ENCODE measurements around the gene DBI.

DBI gene

GRCh38 chr2:119323459-119323858 lies 43.3 kb upstream of the DBI start:
- H2AFZ ChIP-seq (ENCODE audit: low read depth, low read length) = no peak overlapping the region

DNA sequence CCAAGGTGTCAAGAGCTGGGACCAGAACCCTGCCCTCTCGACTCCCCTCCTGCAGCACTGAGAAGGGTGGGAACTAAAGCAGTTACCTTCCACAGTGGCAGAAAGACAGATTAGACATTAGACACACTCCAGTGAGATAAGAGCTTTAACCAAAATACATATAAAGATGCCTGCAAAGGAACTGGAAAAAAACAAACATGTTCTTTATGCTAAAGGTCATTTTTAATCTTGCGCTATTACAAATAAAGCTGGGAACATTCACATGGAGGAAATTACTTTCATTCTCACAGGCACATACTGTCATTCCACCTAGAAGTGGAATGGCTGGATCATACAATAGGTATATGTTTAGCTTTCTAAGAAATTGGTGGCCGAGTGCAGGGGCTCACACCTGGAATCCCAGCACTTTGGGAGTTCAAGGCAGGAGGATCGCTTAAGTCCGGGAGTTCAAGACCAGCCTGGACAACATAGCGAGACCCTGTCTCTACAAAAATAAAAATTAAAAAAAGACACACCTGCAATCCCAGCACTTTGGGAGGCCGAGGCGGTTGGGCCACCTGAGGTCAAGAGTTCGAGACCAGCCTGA lies 42.0 kb upstream of the DBI start:
- Histone ChIP-seq H3K27me3 (ENCODE audit: insufficient read depth, low read length, poor library complexity) (no peaks in the 10 kb centered on the region), H3K79me2 (ENCODE audit: insufficient read depth, low read length) (no peaks in the 10 kb centered on the region), H3K9ac (ENCODE audit: low read depth, low read length) (no peak overlapping the region), H2AFZ (ENCODE audit: low read depth, low read length) (no peak overlapping the region), H3K27ac (ENCODE audit: low read length) (no peak overlapping the region), H3K4me3 (ENCODE audit: low read depth in 1 of 2, low read length in 2 of 2) (no peak overlapping the region), H4K20me1 (ENCODE audit: insufficient read depth, low read length) (no peaks in the 10 kb centered on the region), H3K4me2 (ENCODE audit: insufficient read depth, low read length) (no peak overlapping the region), H3K9me3 (ENCODE audit: insufficient read depth, low read length, severe bottlenecking) (no peaks in the 10 kb centered on the region), H3K36me3 (ENCODE audit: insufficient read depth, low read length) (no peaks in the 10 kb centered on the region), H3K4me1 (ENCODE audit: insufficient read depth, low read length) (no peaks in the 10 kb centered on the region)
- TF ChIP-seq EZH2 (IDR thresholded peaks at IDR 0.05; ENCODE audit: borderline replicate concordance, low read depth, low read length, severe bottlenecking) (no peak), CTCF (IDR thresholded peaks at IDR 0.05; ENCODE audit: borderline replicate concordance, extremely low read depth, low read length, poor library complexity, severe bottlenecking) (no peak)
- ATAC-seq (ENCODE audit: insufficient read depth, low read depth) (no peak), DNase-seq (no peak)

More at GRCh38 chr2:119323459-119323858, 43.3 kb upstream of the DBI start:
- Histone ChIP-seq H3K27ac (ENCODE audit: low read length) (no peak overlapping the region), H4K20me1 (ENCODE audit: insufficient read depth, low read length) (no peaks in the 10 kb centered on the region), H3K9me3 (ENCODE audit: insufficient read depth, low read length, severe bottlenecking) (no peaks in the 10 kb centered on the region), H3K4me1 (ENCODE audit: insufficient read depth, low read length) (no peaks in the 10 kb centered on the region), H3K4me2 (ENCODE audit: insufficient read depth, low read length) (no peak overlapping the region), H3K9ac (ENCODE audit: low read depth, low read length) (no peak overlapping the region), H3K79me2 (ENCODE audit: insufficient read depth, low read length) (no peaks in the 10 kb centered on the region), H3K36me3 (ENCODE audit: insufficient read depth, low read length) (no peaks in the 10 kb centered on the region), H3K27me3 (ENCODE audit: insufficient read depth, low read length, poor library complexity) (no peaks in the 10 kb centered on the region), H3K4me3 (ENCODE audit: low read depth in 1 of 2, low read length in 2 of 2) (no peak overlapping the region)
- DNase-seq (no peak), ATAC-seq (ENCODE audit: insufficient read depth, low read depth) (no peak)
- TF ChIP-seq EZH2 (IDR thresholded peaks at IDR 0.05; ENCODE audit: borderline replicate concordance, low read depth, low read length, severe bottlenecking) (no peak), CTCF (IDR thresholded peaks at IDR 0.05; ENCODE audit: borderline replicate concordance, extremely low read depth, low read length, poor library complexity, severe bottlenecking) (no peak)

GRCh38 chr2:119326938-119327337 lies 39.8 kb upstream of the DBI start:
- H3K9me3 ChIP-seq (ENCODE audit: insufficient read depth, low read length, severe bottlenecking) = no peaks in the 10 kb centered on the region
- no peaks in the 10 kb centered on the region for H3K36me3 ChIP-seq (ENCODE audit: insufficient read depth, low read length)
- H2AFZ ChIP-seq (ENCODE audit: low read depth, low read length) = no peak overlapping the region
- H3K27me3 ChIP-seq (ENCODE audit: insufficient read depth, low read length, poor library complexity) = no peaks in the 10 kb centered on the region
- H3K4me1 ChIP-seq (ENCODE audit: insufficient read depth, low read length) = no peaks in the 10 kb centered on the region
- H4K20me1 ChIP-seq (ENCODE audit: insufficient read depth, low read length) = no peaks in the 10 kb centered on the region
- no peak for TF ChIP-seq CTCF (IDR thresholded peaks at IDR 0.05; ENCODE audit: borderline replicate concordance, extremely low read depth, low read length, poor library complexity, severe bottlenecking)
- no peak for TF ChIP-seq EZH2 (IDR thresholded peaks at IDR 0.05; ENCODE audit: borderline replicate concordance, low read depth, low read length, severe bottlenecking)
- H3K4me2 ChIP-seq (ENCODE audit: insufficient read depth, low read length) = no peak overlapping the region
- DNase-seq = no peak
- H3K9ac ChIP-seq (ENCODE audit: low read depth, low read length) = no peak overlapping the region
- H3K27ac ChIP-seq (ENCODE audit: low read length) = no peak overlapping the region
- no peak overlapping the region for H3K4me3 ChIP-seq (ENCODE audit: low read depth in 1 of 2, low read length in 2 of 2)
- no peaks in the 10 kb centered on the region for H3K79me2 ChIP-seq (ENCODE audit: insufficient read depth, low read length)
- no peak for ATAC-seq (ENCODE audit: insufficient read depth, low read depth)

All from DND-41 (cell line).